Loucy (cell line): ENCODE results near the gene ST3GAL6.

ENCODE experiments used
- H2AFZ ChIP-seq: fragments of 200-600 bp; sonication (generic); 2 replicates; pipeline ENCODE4 v1.6.0; 2016; ENCODE audit warnings: antibody characterized with exemption, mild to moderate bottlenecking, low read length, moderate library complexity
- H3F3A ChIP-seq: fragments of 200-600 bp; 2 replicates; pipeline ENCODE4 v1.6.0; 2016; ENCODE audit warnings: antibody characterized with exemption, low read depth, mild to moderate bottlenecking
- H3K27me3 ChIP-seq: fragments of 200-600 bp; sonication (generic); 2 replicates; pipeline ENCODE4 v1.6.1; 2014; ENCODE audit warnings: low read length, mild to moderate bottlenecking; ENCODE audit not compliant: insufficient read depth, poor library complexity, severe bottlenecking
- H3K36me3 ChIP-seq: fragments of 200-600 bp; sonication (generic); 2 replicates; pipeline ENCODE4 v1.6.1; 2016; ENCODE audit warnings: low read length; ENCODE audit not compliant: insufficient read depth
- H3K4me1 ChIP-seq: fragments of 200-600 bp; sonication (generic); 2 replicates; pipeline ENCODE4 v1.5.1; 2014; ENCODE audit warnings: low read length, mild to moderate bottlenecking; ENCODE audit not compliant: insufficient read depth, poor library complexity, severe bottlenecking
- H3K4me2 ChIP-seq: fragments of 200-600 bp; sonication (generic); 2 replicates; pipeline ENCODE4 v1.6.0; 2014; ENCODE audit warnings: antibody characterized with exemption, low read length, low read depth, mild to moderate bottlenecking; ENCODE audit not compliant: poor library complexity, severe bottlenecking
- H3K4me3 ChIP-seq: fragments of 200-600 bp; sonication (generic); 2 replicates; pipeline ENCODE4 v1.5.1; 2014; ENCODE audit warnings: low read length, mild to moderate bottlenecking, mixed read lengths; ENCODE audit not compliant: poor library complexity, severe bottlenecking
- H3K79me2 ChIP-seq: fragments of 200-600 bp; sonication (generic); 2 replicates; pipeline ENCODE4 v1.6.1; 2014; ENCODE audit warnings: low read length; ENCODE audit not compliant: insufficient read depth
- H3K9ac ChIP-seq: fragments of 200-600 bp; sonication (generic); 2 replicates; pipeline ENCODE4 v1.6.0; 2014; ENCODE audit warnings: mild to moderate bottlenecking, low read depth, low read length, moderate library complexity; ENCODE audit not compliant: poor library complexity, severe bottlenecking
- H3K9me2 ChIP-seq: fragments of 200-600 bp; sonication (generic); replicated peaks from 2 replicates; pipeline ENCODE4 v1.6.1; 2016; ENCODE audit warnings: low read depth, low read length, mixed read lengths
- H3K9me3 ChIP-seq: fragments of 200-600 bp; sonication (generic); 2 replicates; pipeline ENCODE4 v1.6.1; 2014; ENCODE audit warnings: mild to moderate bottlenecking, antibody characterized with exemption, low read length, low read depth; ENCODE audit not compliant: insufficient read depth
- H4K20me1 ChIP-seq: fragments of 200-600 bp; sonication (generic); 2 replicates; pipeline ENCODE4 v1.6.0; 2014; ENCODE audit warnings: antibody characterized with exemption, low read length, mild to moderate bottlenecking; ENCODE audit not compliant: insufficient read depth, poor library complexity, severe bottlenecking
- EZH2phosphoT487 ChIP-seq: fragments of 200-600 bp; IDR thresholded peaks from 2 replicates; pipeline ENCODE4 v1.6.1; 2018; ENCODE audit warnings: antibody characterized with exemption, mild to moderate bottlenecking, moderate library complexity, borderline replicate concordance
- TF ChIP-seq, protein P1 (sequence below): fragments of 200-600 bp; sonication (generic); conservative IDR thresholded peaks from 2 replicates; pipeline ENCODE4 v1.5.1; 2014; ENCODE audit warnings: mild to moderate bottlenecking, antibody characterized with exemption, low read length

The ST3GAL6 gene

GRCh38 chr3:98806521-98806920 is 43.4 kb downstream of the ST3GAL6 start:
- no peaks in the 10 kb centered on the region for H3K79me2 ChIP-seq
- H3K9ac ChIP-seq = no peak overlapping the region
- no peak for TF ChIP-seq EZH2phosphoT487
- TF ChIP-seq, protein P1, sequence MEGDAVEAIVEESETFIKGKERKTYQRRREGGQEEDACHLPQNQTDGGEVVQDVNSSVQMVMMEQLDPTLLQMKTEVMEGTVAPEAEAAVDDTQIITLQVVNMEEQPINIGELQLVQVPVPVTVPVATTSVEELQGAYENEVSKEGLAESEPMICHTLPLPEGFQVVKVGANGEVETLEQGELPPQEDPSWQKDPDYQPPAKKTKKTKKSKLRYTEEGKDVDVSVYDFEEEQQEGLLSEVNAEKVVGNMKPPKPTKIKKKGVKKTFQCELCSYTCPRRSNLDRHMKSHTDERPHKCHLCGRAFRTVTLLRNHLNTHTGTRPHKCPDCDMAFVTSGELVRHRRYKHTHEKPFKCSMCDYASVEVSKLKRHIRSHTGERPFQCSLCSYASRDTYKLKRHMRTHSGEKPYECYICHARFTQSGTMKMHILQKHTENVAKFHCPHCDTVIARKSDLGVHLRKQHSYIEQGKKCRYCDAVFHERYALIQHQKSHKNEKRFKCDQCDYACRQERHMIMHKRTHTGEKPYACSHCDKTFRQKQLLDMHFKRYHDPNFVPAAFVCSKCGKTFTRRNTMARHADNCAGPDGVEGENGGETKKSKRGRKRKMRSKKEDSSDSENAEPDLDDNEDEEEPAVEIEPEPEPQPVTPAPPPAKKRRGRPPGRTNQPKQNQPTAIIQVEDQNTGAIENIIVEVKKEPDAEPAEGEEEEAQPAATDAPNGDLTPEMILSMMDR = no peak

DNA sequence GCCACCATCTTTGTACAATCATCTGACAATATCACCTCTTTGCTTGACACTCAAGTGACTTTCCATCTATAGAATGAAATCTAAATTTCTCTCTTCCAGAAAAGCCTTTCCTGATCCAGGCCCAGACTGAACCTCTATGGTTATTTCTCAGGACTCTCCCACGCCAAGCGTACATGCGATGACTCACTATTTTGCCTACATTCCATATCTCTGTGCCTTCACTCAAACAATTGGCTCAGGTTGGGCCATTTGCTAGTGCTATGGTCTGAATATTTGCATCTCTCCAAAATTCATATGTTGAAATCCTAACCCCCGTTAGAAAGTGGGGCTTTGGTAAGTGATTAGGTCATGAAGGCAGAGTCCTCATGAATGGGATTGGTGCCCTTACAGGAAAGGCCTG is 43.9 kb downstream of the ST3GAL6 start:
- no peaks in the 10 kb centered on the region for H3K4me1 ChIP-seq
- H3K36me3 ChIP-seq = 0 out of 2 replicates have a peak, but pooled peaks cover 4% of the 10 kb centered on the region
- H4K20me1 ChIP-seq = no peaks in the 10 kb centered on the region
- H2AFZ ChIP-seq = no peak overlapping the region
- H3K9ac ChIP-seq = no peak overlapping the region
- no peaks in the 10 kb centered on the region for H3K9me3 ChIP-seq
- H3K9me2 ChIP-seq = no peaks in the 10 kb centered on the region
- H3K4me3 ChIP-seq = no peak overlapping the region
- TF ChIP-seq EZH2phosphoT487 = no peak
- TF ChIP-seq, protein P1 = no peak
- H3K27me3 ChIP-seq = no peaks in the 10 kb centered on the region
- no peak overlapping the region for H3K4me2 ChIP-seq
- H3F3A ChIP-seq = no peaks in the 10 kb centered on the region
- H3K79me2 ChIP-seq = no peaks in the 10 kb centered on the region

More at GRCh38 chr3:98806521-98806920, 43.4 kb downstream of the ST3GAL6 start:
- Histone ChIP-seq H2AFZ (no peak overlapping the region), H3K27me3 (no peaks in the 10 kb centered on the region), H3K9me3 (no peaks in the 10 kb centered on the region), H3K4me1 (no peaks in the 10 kb centered on the region), H3K4me3 (no peak overlapping the region), H3K36me3 (0 out of 2 replicates have a peak, but pooled peaks cover 4% of the 10 kb centered on the region), H3K9me2 (no peaks in the 10 kb centered on the region), H3K4me2 (no peak overlapping the region), H4K20me1 (no peaks in the 10 kb centered on the region), H3F3A (no peaks in the 10 kb centered on the region)

DNA sequence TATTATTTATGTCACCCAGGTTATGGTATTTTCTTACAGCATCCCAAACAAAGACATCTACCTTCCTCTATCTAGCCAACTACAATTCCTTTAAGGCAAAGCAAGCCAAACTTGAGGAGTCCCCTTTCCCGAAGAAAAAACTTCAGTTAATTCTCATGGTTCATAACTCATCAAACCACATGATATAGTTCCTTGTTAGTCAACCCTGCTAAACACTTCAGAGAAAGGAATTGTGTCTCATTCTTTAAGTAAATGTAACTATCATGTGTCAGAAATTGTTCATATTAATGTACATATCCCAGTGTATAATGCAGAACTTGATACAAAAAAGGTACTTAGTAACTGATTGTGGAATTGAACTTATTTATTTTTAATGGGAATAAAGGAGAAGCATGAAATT is 44.4 kb downstream of the ST3GAL6 start:
- Histone ChIP-seq H3K4me3 (no peak overlapping the region), H3K4me2 (no peak overlapping the region), H2AFZ (no peak overlapping the region), H3K9me2 (no peaks in the 10 kb centered on the region), H4K20me1 (no peaks in the 10 kb centered on the region), H3K9me3 (no peaks in the 10 kb centered on the region), H3K27me3 (no peaks in the 10 kb centered on the region), H3F3A (no peaks in the 10 kb centered on the region), H3K36me3 (0 out of 2 replicates have a peak, but pooled peaks cover 4% of the 10 kb centered on the region), H3K4me1 (no peaks in the 10 kb centered on the region), H3K9ac (no peak overlapping the region), H3K79me2 (no peaks in the 10 kb centered on the region)
- TF ChIP-seq, protein P1 = no peak
- no peak for TF ChIP-seq EZH2phosphoT487
